GM19468 (cell line): Measurements from ENCODE around the gene GPAM.
"Not testable (repeated sequence)": the region's sequence is repeated elsewhere in the genome, so short reads cannot be mapped to it uniquely, and the experiment has no call there.

Source experiments
- ATAC-seq: cut with Tn5 transposase; IDR thresholded peaks from one replicate; pipeline ENCODE4 v1.9.1; 2021; ENCODE audit warnings: mild to moderate bottlenecking, moderate library complexity, moderate number of reproducible peaks; ENCODE audit not compliant: unreplicated experiment; ENCODE audit errors: extremely low read depth

GPAM gene, protein sequence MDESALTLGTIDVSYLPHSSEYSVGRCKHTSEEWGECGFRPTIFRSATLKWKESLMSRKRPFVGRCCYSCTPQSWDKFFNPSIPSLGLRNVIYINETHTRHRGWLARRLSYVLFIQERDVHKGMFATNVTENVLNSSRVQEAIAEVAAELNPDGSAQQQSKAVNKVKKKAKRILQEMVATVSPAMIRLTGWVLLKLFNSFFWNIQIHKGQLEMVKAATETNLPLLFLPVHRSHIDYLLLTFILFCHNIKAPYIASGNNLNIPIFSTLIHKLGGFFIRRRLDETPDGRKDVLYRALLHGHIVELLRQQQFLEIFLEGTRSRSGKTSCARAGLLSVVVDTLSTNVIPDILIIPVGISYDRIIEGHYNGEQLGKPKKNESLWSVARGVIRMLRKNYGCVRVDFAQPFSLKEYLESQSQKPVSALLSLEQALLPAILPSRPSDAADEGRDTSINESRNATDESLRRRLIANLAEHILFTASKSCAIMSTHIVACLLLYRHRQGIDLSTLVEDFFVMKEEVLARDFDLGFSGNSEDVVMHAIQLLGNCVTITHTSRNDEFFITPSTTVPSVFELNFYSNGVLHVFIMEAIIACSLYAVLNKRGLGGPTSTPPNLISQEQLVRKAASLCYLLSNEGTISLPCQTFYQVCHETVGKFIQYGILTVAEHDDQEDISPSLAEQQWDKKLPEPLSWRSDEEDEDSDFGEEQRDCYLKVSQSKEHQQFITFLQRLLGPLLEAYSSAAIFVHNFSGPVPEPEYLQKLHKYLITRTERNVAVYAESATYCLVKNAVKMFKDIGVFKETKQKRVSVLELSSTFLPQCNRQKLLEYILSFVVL

DNA sequence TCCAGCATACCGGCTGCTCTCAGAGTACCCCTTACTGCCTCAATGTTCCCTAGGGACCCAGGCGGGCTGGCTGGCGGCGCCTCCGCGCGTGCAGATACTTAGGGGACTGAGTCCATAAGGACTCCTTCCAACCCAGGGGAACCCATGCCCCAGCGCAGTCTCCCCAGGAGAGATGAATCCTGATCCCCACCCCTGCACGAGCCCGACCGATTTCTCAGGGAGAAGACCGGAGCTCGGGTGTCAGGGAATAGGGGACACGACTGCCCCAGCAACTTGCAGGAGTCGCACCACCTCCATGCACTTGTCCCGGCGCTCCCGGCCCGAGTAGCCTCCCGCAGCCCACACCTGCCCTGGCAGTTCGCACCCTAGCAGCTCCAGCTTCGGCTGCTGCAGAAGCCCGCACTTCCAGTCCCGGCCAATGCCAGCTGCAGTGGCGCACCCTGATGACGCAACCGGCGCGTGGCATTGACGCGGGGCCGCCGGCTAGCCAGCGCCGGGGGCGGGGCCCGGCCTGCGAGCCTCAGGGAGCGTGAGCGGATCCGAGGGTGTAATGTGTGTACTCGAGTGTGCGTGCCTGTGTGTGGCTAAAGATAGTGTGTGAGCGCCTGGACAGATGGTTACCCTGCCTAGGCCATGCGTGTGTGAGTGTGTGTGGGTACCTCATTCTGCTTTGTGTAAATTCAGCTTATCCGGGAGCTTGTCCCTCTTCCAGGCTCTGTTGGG lies at the start of gene GPAM:
GPAM (minus strand) TSS at position 437 of the 723 bp plus-strand sequence. CDS start 1,981 bp downstream, outside the sequence.
- peak; percentile 97 for ATAC-seq

DNA sequence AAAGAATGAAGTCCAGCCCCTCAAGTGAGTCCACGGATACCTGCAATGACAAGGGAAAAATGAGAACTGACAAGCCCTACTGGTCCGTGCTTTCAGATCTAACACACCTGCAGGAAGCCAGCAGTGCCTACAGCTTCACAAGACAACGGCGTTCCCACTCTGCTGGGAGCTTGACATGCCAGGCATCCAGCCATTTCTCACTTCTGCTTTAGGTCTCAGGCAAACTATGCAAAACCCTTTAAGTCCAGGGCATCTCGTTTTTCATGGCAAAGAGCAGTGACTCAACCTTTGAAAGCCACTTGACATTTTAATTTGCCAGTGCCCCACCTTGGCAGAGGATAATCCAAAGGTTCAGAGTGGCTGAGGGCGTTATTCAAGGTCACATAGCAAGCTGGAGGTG lies 49.1 kb upstream of the GPAM start:
- ATAC-seq = no peak

DNA sequence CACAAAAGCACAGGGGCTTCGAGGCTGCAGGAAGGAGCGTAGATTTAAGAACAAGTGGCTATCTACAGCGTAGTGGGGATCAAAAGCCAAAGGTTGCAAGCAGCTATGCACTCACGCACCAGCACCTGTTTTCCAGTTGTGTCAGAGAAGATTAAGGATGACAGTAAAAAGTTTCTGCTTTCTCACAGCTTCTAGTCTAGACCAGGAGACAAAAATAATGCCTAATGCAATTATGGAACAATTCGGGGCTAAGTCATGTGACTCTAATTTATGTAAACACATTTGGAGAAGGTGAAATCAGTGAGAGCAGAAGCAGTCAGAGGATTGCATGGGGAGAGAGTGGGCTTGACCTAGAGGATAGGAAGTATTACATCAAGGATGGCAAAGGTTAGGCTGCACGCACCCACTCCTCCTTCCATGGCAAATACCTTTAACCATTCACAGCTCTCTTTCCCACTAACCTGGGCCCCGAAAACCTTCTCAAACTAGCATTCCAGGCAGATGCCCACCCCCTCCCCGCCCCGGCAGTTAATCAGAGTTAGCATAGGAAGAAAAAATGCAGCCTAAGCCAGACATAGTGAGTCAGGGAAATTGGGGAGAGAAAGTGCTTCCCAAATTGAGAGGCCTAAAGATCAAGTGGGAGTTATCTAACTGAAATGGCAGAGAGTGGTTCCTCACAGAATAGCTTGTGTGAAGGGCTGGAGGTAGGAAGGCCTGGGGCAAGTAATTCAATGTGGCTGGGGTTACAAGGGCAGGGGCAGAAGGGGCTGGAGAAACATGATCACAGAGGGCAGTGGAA lies 48.2 kb upstream of the GPAM start:
- no peak for ATAC-seq

DNA sequence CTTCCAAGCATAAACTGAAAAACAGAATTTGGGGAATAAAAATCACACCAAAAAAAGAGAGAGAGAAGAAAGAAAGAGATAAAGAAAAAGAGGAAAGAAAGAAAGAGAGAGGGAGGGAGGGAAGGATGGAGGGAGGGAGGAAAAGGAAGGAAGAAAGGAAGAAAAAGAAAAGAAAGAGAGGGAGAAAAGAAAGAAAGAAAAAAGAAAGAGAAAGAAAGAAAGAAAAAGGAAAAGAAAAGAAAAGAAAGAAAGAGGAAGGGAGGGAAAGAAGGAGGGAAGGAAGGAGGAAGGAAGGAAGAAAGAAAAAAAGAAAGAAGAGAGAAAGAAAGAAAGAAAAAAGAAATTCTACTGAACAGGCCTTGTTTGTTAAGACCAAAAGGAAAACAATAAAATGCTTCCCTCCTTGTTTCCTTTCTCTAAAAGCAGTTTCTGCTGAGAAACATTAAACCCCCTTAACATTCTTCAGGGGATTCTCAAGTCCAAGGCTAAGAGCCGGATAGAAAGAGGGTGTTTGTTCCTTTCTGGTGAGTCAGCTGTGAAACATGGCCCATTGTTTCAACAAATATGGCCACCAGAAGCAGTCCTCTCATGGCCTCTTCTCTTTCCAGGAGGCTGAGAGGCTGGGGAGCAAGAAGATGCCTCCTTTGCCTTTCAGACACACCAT lies 46.9 kb upstream of the GPAM start:
- no peak for ATAC-seq

DNA sequence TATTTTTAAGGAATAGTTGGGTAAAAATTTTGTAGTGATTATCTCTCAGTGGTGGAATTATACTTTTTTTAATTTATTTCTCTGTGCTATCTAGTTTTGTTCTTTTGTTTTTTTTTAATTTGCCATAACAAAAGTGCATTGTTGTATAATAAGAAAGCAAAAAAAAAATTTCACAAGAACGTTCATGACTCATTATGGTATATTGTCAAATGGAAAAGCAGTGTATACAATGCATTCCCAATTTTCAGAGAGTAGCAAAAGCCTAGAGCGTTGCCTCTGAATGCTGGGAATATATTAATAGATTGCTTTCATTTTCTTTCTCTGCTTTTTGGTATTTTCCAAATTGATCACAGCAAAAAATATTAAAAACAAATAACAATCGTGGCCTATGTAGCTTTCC lies 46.3 kb upstream of the GPAM start:
- ATAC-seq = no peak

DNA sequence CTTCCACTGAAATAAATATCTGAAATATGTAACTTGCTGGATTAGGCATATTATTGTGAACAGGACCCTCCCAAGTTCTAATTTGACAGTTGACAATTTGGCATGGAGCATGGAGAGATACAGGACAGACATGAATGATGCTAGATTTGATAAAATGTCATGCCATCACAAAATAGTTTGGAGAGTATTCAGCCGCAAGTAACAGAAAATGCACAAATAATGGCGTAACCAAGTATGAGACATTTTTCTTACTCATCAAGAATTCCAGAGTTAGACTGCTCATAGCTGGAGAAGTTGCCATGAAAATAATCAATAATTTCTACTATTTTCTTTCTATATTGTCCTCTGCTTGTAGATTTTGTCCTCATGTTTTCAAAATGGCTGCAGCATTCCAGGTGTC lies 45.5 kb upstream of the GPAM start:
- no peak for ATAC-seq

DNA sequence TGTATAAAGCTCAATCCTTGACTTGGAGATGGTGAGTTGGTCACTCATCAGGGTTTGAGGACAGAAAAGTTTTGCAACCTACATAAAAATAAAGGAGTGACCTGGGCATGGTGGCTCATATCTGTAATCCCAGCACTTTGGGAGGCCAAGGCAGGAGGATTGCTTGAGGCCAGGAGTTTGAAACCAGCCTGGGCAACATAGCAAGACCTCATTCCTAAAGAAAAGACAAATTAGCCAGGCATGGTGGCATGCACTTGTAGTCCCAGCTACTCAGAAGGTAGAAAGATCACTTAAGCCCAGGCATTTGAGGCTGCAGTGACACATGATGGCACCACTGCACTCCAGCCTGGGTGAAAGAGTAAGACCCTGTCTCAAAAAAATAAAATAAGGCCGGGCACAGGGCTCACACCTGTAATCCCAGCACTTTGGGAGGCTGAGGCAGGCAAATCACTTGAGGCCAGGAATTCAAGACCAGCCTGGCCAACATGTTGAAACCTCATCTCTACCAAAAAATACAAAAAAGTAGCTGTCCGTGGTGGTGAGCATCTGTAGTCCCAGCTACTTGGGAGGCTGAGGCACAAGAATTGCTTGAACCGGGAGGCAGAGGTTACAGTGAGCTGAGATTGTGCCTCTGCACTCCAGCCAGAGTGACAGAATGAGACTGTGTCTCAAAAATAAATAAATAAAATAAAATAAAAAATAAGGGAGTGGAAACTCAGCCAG lies 45.0 kb upstream of the GPAM start:
- not testable (repeated sequence) for ATAC-seq

DNA sequence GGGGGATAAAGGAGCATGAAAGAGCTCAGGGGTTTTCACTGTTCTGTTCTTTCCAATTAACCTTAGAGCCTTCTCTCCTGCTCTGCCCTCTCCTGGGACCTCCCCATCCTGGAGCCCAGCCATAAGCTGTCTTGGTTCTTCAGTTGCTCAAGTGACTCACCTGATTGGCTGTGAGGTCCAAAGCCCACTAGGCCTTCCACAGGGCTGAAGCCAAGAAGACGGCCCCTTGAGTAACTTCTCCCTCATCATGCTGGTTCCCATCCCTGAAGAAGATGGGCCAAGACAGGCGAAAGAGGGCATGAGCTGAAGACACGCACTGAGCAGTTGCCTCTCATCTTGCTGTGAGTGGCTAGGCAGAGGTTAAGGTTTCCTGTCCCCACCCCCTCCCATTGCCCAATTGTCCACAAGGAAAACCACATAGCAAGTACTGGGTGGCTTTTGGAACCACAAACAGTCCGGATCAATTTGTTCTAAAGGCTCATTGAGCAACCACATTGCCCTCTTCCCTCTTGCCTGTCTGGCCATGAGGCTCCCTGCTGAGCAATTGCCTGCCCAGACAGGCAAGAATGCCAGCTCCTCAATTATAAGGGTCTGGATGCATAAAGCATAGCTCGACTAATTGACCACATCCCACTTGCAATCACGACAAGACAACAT lies 43.9 kb upstream of the GPAM start:
- no peak for ATAC-seq

DNA sequence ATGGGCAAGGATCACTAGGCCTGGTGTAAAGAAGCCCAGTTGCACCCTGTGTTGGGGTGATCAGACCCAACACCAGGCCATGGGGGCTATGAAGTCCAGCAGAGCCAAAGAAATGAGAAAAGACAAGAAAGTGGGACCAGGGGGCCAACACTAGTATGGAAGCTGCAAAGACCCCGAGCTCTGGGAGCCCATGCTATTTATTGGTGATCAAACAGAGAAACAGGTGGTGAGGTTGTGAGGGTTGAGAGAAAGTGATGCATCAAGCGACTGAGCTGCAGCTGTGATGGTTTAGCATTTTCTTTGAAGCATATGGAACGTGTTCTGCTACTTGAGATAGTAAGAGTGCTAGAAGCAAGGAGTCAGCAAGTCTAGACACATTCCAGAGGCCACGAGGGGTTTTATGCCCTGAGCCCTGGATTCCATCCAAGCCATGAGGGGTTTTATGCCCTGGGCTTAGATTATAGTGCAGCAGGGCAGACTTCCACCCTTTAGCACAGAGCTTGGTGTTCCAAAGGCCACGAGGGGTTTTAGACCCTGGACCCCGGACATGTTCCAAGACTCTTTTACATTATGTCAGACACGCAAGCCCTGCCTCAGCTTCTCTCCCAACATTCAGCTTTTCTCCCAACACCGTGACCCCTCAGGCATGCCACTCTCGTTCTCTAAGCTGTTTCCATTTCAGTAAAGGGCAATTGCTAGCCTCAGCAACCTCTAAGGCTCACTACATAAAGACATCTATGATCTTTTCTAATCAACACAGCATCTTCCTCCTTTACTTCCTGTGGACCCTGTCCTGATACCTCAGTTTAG lies 43.1 kb upstream of the GPAM start:
- no peak for ATAC-seq

DNA sequence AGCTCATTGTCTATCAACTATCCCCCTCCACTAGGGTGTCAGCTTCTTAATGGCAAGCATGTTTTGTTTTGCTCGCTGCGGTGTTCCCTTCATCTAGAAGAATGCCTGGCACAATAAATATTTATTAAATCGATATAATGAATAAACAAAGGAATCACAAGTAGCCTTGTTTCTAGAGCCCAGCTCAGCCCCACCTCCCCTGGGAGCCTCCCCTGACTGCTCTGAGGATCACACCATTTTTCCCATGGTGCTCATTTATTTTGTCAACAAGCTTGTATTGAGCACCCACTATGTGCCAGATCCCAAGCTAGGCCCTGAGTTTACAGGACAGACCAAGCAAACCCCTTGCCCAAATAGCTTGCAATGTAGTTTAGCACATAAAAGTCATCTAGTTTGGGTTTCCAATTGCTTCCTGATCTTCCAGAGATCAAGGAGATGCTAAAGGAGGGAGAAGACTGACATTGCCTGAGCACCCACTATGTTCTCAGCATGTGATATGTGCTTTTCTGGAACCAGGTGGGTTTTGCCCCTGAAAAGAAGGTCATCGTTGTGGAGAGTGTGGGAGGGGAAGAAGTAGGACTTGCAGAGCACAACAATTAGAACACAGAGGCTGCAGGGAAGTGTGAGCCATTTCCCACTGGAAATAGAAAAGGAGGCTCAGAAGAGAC lies 42.3 kb upstream of the GPAM start:
- no peak for ATAC-seq

DNA sequence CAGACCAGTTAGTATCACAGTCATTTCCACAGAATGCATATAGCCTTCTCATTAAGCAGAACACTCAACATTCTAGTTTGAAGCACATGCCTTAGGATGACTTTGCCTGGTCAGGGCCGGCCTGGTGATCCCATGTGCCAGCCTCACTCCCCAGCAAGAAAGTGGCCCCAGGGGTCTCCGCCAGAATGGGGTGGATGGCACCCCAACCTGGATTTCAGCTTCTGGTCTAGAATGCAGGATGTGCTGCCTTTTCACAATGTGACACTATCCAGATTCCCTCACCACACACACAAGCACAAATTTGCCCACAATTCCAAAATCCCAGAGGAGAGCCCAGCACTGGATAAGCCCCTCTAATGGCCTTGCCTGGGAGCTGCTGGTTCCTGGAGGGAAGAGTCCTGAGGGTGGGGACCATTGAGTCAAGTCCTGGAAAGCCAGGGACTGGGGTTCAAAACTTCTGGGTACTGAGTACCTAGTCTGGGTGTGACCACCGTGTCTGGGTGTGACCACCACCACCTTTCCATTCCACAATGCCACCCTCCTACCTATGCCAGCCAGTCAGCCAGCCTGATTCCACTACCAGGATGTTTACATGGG lies 41.5 kb upstream of the GPAM start:
- no peak for ATAC-seq

DNA sequence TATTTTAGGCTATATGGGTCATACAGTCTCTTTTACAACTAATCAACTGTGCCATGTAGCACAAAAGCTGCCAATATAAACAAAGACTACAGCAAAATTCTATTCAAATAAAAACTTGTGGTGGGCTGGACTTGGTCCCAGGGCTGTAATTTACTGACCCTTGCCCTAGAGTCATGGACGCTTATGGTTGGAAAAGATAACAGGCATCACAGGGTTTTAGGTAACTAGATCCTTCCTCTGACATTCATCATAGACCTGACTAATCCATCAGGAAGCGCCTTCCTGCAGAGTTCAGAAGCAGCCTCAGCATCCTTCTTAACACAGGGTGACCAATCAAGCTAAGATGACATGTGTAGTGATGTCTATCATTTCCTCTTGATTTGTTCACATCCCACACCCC lies 40.2 kb upstream of the GPAM start:
- no peak for ATAC-seq

DNA sequence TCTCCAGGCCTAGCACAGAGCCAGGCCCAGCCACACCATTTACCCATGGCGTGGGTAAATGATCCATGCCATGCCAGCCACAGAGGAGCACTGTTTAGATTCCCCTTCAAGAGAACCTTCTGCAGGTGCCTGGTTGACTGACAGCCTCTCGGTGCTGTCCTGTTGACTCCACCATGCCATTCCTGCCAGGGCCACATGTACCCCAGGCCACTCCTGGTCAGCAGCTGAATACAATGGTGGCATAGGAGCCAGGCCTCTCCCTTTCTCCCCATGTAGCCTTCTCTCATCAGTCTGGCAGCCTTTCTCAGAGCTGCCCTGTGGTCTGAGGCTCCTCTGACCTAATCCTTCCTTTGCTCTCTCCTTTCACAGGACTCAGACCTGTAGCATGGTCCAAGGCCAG lies 39.2 kb upstream of the GPAM start:
- ATAC-seq = no peak

DNA sequence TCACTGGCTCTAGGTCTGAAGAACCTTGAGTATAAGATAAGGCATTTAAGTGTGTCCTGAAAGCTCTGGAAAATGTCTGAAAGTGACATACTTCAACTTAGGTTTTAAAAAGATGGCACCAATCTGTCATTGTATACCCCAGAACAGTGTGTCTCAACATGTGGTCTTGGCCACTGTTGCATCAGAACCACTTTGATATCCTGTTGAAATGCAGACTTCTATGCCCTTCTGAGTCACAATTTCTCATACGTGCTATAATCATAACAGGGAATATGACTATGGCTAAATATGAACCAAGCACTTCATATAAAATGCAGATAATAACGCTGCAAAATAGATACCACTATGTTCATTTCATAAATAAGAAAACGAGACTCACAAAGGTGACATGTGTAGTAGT lies 38.0 kb upstream of the GPAM start:
- no peak for ATAC-seq

DNA sequence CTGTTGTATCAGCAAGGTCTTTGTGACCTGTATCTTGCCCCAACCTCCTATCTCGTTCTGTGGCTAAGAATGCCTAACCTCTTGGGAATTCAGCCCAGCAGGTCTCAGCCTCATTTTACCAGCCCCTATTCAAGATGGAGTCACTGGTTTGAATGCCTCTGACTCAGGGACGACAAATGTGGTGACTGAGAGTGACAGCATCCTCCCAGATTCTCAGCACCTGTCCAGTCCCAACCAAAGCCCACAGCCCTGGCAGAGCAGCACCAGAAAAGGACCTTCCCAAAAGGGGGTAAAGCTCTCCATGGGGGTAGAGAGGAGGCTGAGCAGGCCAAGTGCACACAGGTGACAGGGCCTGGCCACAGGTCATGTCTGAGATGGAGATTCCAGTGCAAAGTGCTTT lies 35.4 kb upstream of the GPAM start:
- no peak for ATAC-seq

DNA sequence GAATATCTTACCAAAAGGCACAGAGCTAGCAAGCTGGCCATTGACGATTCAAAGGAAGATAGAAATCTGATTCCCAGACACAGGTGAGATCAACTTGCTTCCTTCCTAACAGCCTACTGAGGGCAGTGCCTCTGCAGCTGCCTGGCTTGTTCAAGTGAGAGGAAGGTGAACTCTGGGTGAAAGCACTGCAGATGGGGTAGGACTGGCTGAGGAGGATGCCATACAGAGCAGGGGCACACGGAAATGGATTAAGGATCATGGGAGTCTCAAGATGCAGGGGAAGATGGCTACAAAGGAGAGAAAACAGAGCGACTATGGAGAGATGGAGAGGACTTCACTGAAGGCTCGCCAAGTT lies 34.4 kb upstream of the GPAM start:
- ATAC-seq = no peak
